K562 (cell line): ENCODE measurements around the gene OR2C1. TPM values are rescaled to one million over a fixed set of nuclear protein-coding genes. Genes with fewer than 3 reads are reported as not detected.

Source experiments
- ATAC-seq: fragments of 200-7000 bp; cut with Tn5 transposase; 3 replicates; pipeline ENCODE4 v1.9.1; 2020; ENCODE audit warnings: moderate library complexity
- BruUV-seq: library from RNA; stranded (reverse); fragments of 400-500 nt; replicated peaks from 2 replicates; lab custom pipeline; 2021; lab: Mats Ljungman, UMichigan
- CTCF ChIA-PET: fragments of 300-600 bp; formaldehyde crosslinking; extraction: SDS; loops from one replicate; lab custom pipeline; 2021; ENCODE audit warnings: low intra/inter-chr PET ratio; lab: Yijun Ruan, JAX
- POLR2A ChIA-PET: fragments of 300-600, 350-650 bp; sonication (Branson Sonifier 250); formaldehyde crosslinking; extraction: SDS; loops from one replicate; lab custom pipeline; 2021; ENCODE audit warnings: antibody characterized with exemption, inconsistent platforms; lab: Yijun Ruan, JAX
- DNase-seq, 4 experiments: peaks; one replicate each; pipeline versions ENCODE4 v3.0.0 to v3.0.0-alpha.2; 2011 to 2018; ENCODE audit warnings: low spot score in 3 of 4, mixed read lengths in 3 of 4; ENCODE audit errors: extremely low read depth in 1 of 4
- FAIRE-seq: peaks from 2 replicates; lab custom pipeline; 2011; peaks lifted over from hg19 to GRCh38; lab: Jason Lieb, UNC
- H2AFZ ChIP-seq: 2 replicates; pipeline ENCODE4 v1.6.0; 2011; ENCODE audit warnings: low read depth, low read length, control low read depth, inconsistent platforms
- H3K27ac ChIP-seq: fragments of 200-600 bp; 3 replicates; pipeline ENCODE4 v1.8.0; 2011; ENCODE audit warnings: low read depth, mild to moderate bottlenecking, control low read depth, inconsistent platforms, low read length, moderate library complexity, mixed read lengths; ENCODE audit errors: extremely low read depth
- H3K27me3 ChIP-seq, 2 experiments: fragments of 300-600 bp in 1 of 2; 2 replicates in 1 of 2; 3 replicates in 1 of 2; pipeline versions ENCODE4 v1.6.0 to v1.8.0; 2011; ENCODE audit warnings: inconsistent platforms in 2 of 2, low read length in 2 of 2, mild to moderate bottlenecking in 1 of 2, mixed read lengths in 1 of 2, moderate library complexity in 1 of 2; ENCODE audit not compliant: control insufficient read depth in 2 of 2, insufficient read depth in 2 of 2
- H3K36me3 ChIP-seq: fragments of 300-600 bp; 3 replicates; pipeline ENCODE4 v1.8.0; 2011; ENCODE audit warnings: mild to moderate bottlenecking, low read length, inconsistent platforms; ENCODE audit not compliant: control insufficient read depth, insufficient read depth
- H3K4me1 ChIP-seq, 2 experiments: fragments of 200-600 bp in 1 of 2; replicated peaks in 1 of 2; 2 replicates in 1 of 2; 3 replicates in 1 of 2; pipeline versions ENCODE4 v1.5.1 to v1.8.0; 2011; ENCODE audit warnings: inconsistent platforms in 2 of 2, low read length in 2 of 2, mild to moderate bottlenecking in 1 of 2, mixed read lengths in 1 of 2, moderate library complexity in 1 of 2; ENCODE audit not compliant: control insufficient read depth in 2 of 2, insufficient read depth in 2 of 2
- H3K4me2 ChIP-seq: 2 replicates; pipeline ENCODE4 v1.6.1; 2011; ENCODE audit warnings: low read length, control low read depth, inconsistent platforms, mixed read lengths; ENCODE audit not compliant: insufficient read depth
- H3K4me3 ChIP-seq: fragments of 200-600 bp; sonication (generic), shearing (Covaris generic); 2 replicates; pipeline ENCODE4 v1.5.1; 2016; ENCODE audit warnings: control low read depth, inconsistent platforms
- H3K79me2 ChIP-seq: fragments of 200-600 bp; 3 replicates; pipeline ENCODE4 v1.8.0; 2011; ENCODE audit warnings: low read length, inconsistent platforms; ENCODE audit not compliant: control insufficient read depth, insufficient read depth
- H3K9ac ChIP-seq, 2 experiments: 2 replicates each; pipeline versions ENCODE4 v1.6.0 to v1.6.1; 2011; ENCODE audit warnings: low read depth in 2 of 2, low read length in 2 of 2, control low read depth in 1 of 2, inconsistent platforms in 1 of 2, mild to moderate bottlenecking in 1 of 2, mixed read lengths in 1 of 2; ENCODE audit not compliant: insufficient read depth in 1 of 2
- H3K9me1 ChIP-seq: one replicate; pipeline ENCODE4 v1.6.0; 2011; ENCODE audit warnings: inconsistent platforms, mild to moderate bottlenecking, low read length, moderate library complexity; ENCODE audit not compliant: control insufficient read depth, insufficient read depth
- H3K9me3 ChIP-seq: replicated peaks from 2 replicates; pipeline ENCODE4 v1.5.1; 2011; ENCODE audit warnings: low read depth, low read length, inconsistent platforms; ENCODE audit not compliant: control insufficient read depth, insufficient read depth
- H4K20me1 ChIP-seq: replicated peaks from 2 replicates; pipeline ENCODE4 v1.6.1; 2011; ENCODE audit warnings: low read length, inconsistent platforms, mixed read lengths; ENCODE audit not compliant: control insufficient read depth, insufficient read depth
- E2F6 ChIP-seq, 2 experiments: IDR thresholded peaks; 2 replicates each; pipeline ENCODE4 v1.6.1; 2011; ENCODE audit warnings: borderline replicate concordance in 1 of 2, control low read depth in 1 of 2, low read depth in 1 of 2, low read length in 1 of 2, mild to moderate bottlenecking in 1 of 2, mixed read lengths in 1 of 2, moderate library complexity in 1 of 2; ENCODE audit not compliant: insufficient read depth in 1 of 2, insufficient read length in 1 of 2, poor library complexity in 1 of 2, severe bottlenecking in 1 of 2; ENCODE audit errors: extremely low read depth in 1 of 2
- EHMT2 ChIP-seq: fragments of 450-650 bp; IDR thresholded peaks from 2 replicates; pipeline ENCODE4 v1.6.1; 2018; ENCODE audit warnings: antibody characterized with exemption
- ELF4 ChIP-seq: fragments of 450-650 bp; formaldehyde crosslinking; IDR thresholded peaks from 2 replicates; pipeline ENCODE4 v1.4.0; 2022; ENCODE audit warnings: missing genetic modification characterization
- EP300 ChIP-seq: IDR thresholded peaks from 2 replicates; pipeline ENCODE4 v1.6.1; 2012; ENCODE audit warnings: low read length, improper control_type of control experiment
- NCOA4 ChIP-seq: fragments of 450-650 bp; IDR thresholded peaks from 2 replicates; pipeline ENCODE4 v1.6.1; 2018; ENCODE audit warnings: mild to moderate bottlenecking; ENCODE audit not compliant: partially characterized antibody
- NFYB ChIP-seq: IDR thresholded peaks from 2 replicates; pipeline ENCODE4 v1.6.1; 2011; ENCODE audit warnings: mild to moderate bottlenecking, moderate library complexity; ENCODE audit not compliant: insufficient read length; ENCODE audit errors: extremely low read depth
- NR4A1 ChIP-seq, 2 experiments: fragments of 250-450 bp in 1 of 2; fragments of 450-650 bp in 1 of 2; sonication (Bioruptor Pico) in 1 of 2; IDR thresholded peaks; 2 replicates each; pipeline versions ENCODE4 v1.4.0 to v1.6.1; 2016 to 2020; ENCODE audit warnings: mild to moderate bottlenecking in 2 of 2, missing compliant biosample characterization in 1 of 2, missing genetic modification characterization in 1 of 2, moderate library complexity in 1 of 2
- RAD51 ChIP-seq: fragments of 450-650 bp; IDR thresholded peaks from 2 replicates; pipeline ENCODE4 v1.7.1; 2016; ENCODE audit warnings: low read depth, mild to moderate bottlenecking, borderline replicate concordance
- TRIM25 ChIP-seq: fragments of 450-650 bp; IDR thresholded peaks from 2 replicates; pipeline ENCODE4 v1.7.0; 2016; ENCODE audit warnings: borderline replicate concordance
- UBTF ChIP-seq, 2 experiments: IDR thresholded peaks; 2 replicates each; pipeline ENCODE4 v1.6.1; 2012; ENCODE audit warnings: improper control_type of control experiment in 2 of 2, low read depth in 2 of 2, low read length in 2 of 2, borderline replicate concordance in 1 of 2
- YY1 ChIP-seq, 3 experiments: IDR thresholded peaks; 2 replicates each; pipeline ENCODE4 v1.6.1; 2011; ENCODE audit warnings: low read length in 2 of 3, mild to moderate bottlenecking in 2 of 3, moderate library complexity in 2 of 3, borderline replicate concordance in 1 of 3, control low read depth in 1 of 3, low read depth in 1 of 3; ENCODE audit not compliant: insufficient read depth in 3 of 3, insufficient replicate concordance in 2 of 3, control insufficient read depth in 1 of 3, insufficient read length in 1 of 3; ENCODE audit errors: extremely low read depth in 1 of 3
- ZNF23 ChIP-seq: fragments of 250-450 bp; sonication (Bioruptor Pico); IDR thresholded peaks from 2 replicates; pipeline ENCODE4 v1.4.0; 2020; ENCODE audit warnings: mild to moderate bottlenecking
- WGBS: fragments of 100-300 bp; shearing (Covaris generic); methylation state at CpG from one replicate; pipeline ENCODE4 v1.1.6; 2016; ENCODE audit warnings: low coverage, mixed read lengths; ENCODE audit not compliant: insufficient coverage; ENCODE audit errors: missing lambda C conversion rate; 5-methylcytosine and 5-hydroxymethylcytosine counted together
- in situ Hi-C: fragments of 300-500 bp; cut with MboI; formaldehyde crosslinking; loops from 4 replicates; pipeline ENCODE4 v1.15.0; 2018; ENCODE audit warnings: inconsistent platforms, mixed read lengths
- intact Hi-C: fragments of 100-400 bp; cut with micrococcal nuclease; formaldehyde crosslinking; loops from 2 replicates; pipeline ENCODE4 v1.14.2; 2022
- polyA plus RNA-seq, 8 experiments: library from polyadenylated mRNA; depleted of rRNA in 4 of 8; stranded (reverse) in 5 of 8; unstranded in 3 of 8; fragments of >200 nt; fragmentation: Nextera tagmentation in 2 of 8; fragmentation: Illumina TruSeq in 1 of 8; extraction: Ambion mirVana in 2 of 8; extraction: Trizol in 1 of 8; gene quantifications; 2 replicates each; pipeline versions ENCODE4 v1.2.1 to v1.2.3, GENCODE V29; 2011 to 2014; ENCODE audit warnings: inconsistent platforms in 1 of 8, missing spikeins in 1 of 8
- total RNA-seq, 7 experiments: library from RNA; depleted of rRNA in 6 of 7; stranded (reverse); fragments of >200 nt in 6 of 7; fragmentation: Illumina TruSeq in 2 of 7; extraction: Trizol in 2 of 7; gene quantifications; 2 replicates each; pipeline versions ENCODE4 v1.2.1 to v1.2.3, GENCODE V29; 2011 to 2021; ENCODE audit warnings: low replicate concordance in 1 of 7

The OR2C1 gene
- total and polyA plus RNA-seq, 9 of the 15 experiments (the other 6 are each of a cell fraction or from before 2014, with no cell fraction given), result not detected

GRCh38 chr16:3401719-3402397 lies 46.2 kb downstream of the OR2C1 start:
- BruUV-seq, result TSS peak; percentile 60
- peak overlapping the region; percentile 86 for H2AFZ ChIP-seq
- H4K20me1 ChIP-seq, result no peaks in the 10 kb centered on the region
- H3K4me1 ChIP-seq, result peaks cover 2 to 16% of the 10 kb centered on the region in 2 experiments; a peak in 4 of 5 replicates
- POLR2A ChIA-PET, result interaction anchor here (0.6 to 2.5 kb wide), 9 partner anchors 8 to 118 kb away, joined by 3 to 15 read pairs (median 5); partner anchors contain the start of genes TIGD7, ZNF263 and ZNF75A
- peaks cover 57% of the 10 kb centered on the region for H3K79me2 ChIP-seq
- 8% methylated on average over 17 of the region's 17 CpGs for WGBS
- CTCF ChIA-PET, result no interaction called here
- H3K4me2 ChIP-seq, result peak overlapping the region; percentile 75
- no peaks in the 10 kb centered on the region for H3K27me3 ChIP-seq
- in situ Hi-C loops, result no loop called here
- no peak for ATAC-seq
- TF ChIP-seq ZNF23 (CRISPR knock-in tag), result no peak
- TF ChIP-seq NFYB, result no peak
- TF ChIP-seq NR4A1 (CRISPR knock-in tag; IDR thresholded peaks at IDR 0.05), result no peak
- no peak for TF ChIP-seq NR4A1 (tag; IDR thresholded peaks at IDR 0.05)
- TF ChIP-seq YY1 (IDR thresholded peaks at IDR 0.05; ENCODE audit: borderline replicate concordance in 1 of 3, control insufficient read depth in 1 of 3, extremely low read depth in 1 of 3, insufficient read depth in 3 of 3, insufficient read length in 1 of 3, insufficient replicate concordance in 2 of 3, low read depth in 1 of 3, low read length in 2 of 3), result peak in 1 of 3 experiments; percentile 54
- no peak for TF ChIP-seq RAD51
- TF ChIP-seq EP300, result no peak
- no peak for TF ChIP-seq TRIM25
- TF ChIP-seq EHMT2, result 0 out of 2 replicates have a peak, but pooled peaks have one; percentile 37
- TF ChIP-seq NCOA4, result no peak
- peak in 1 of 2 experiments; percentile 9 for TF ChIP-seq E2F6 (IDR thresholded peaks at IDR 0.05; ENCODE audit: borderline replicate concordance in 1 of 2, extremely low read depth in 1 of 2, insufficient read depth in 1 of 2, insufficient read length in 1 of 2, low read depth in 1 of 2, low read length in 1 of 2, poor library complexity in 1 of 2, severe bottlenecking in 1 of 2)
- peak in 1 of 2 experiments; percentile 42; a peak in 1 of 4 replicates for TF ChIP-seq UBTF (IDR thresholded peaks at IDR 0.05; ENCODE audit: borderline replicate concordance in 1 of 2, low read depth in 2 of 2, low read length in 2 of 2)
- no peak for TF ChIP-seq ELF4
- TF ChIP-seq, all 486 proteins: peak for 4
- intact Hi-C loops, result loop anchor here (2.0 to 10.0 kb wide), 2 partner anchors 57 to 97 kb away; partner anchors contain the start of genes TIGD7 and ZNF75A
- H3K36me3 ChIP-seq, result peaks cover 51% of the 10 kb centered on the region
- no peak for FAIRE-seq
- peak; percentile 50 to 68 (median 52) for DNase-seq
- H3K27ac ChIP-seq, result peak overlapping the region; percentile 53
- H3K9ac ChIP-seq, result peak overlapping the region; percentile 86 to 93
- no peaks in the 10 kb centered on the region for H3K9me1 ChIP-seq
- peaks cover 13% of the 10 kb centered on the region; the same call in 1 of the 2 replicates for H3K9me3 ChIP-seq
- H3K4me3 ChIP-seq, result peak overlapping the region; percentile 89
